HCT116 (cell line): ENCODE data around the gene NETO1. TPM values are rescaled to one million over a fixed set of nuclear protein-coding genes. Genes with fewer than 3 reads are reported as not detected.

ENCODE experiments used
- ATAC-seq: fragments of 200-7000 bp; cut with Tn5 transposase; 2 replicates; pipeline ENCODE4 v1.9.1; 2020; ENCODE audit warnings: mild to moderate bottlenecking, moderate library complexity
- BruUV-seq: library from RNA; stranded (reverse); fragments of 400-500 nt; replicated peaks from 2 replicates; lab custom pipeline; 2021; lab: Mats Ljungman, UMichigan
- CTCF ChIA-PET: fragments of 300-600 bp; sonication (Branson Sonifier 250); formaldehyde crosslinking; loops from one replicate; lab custom pipeline; 2021; ENCODE audit warnings: antibody characterized with exemption; lab: Charles Lee
- POLR2A ChIA-PET: fragments of 300-600, 350-600 bp; sonication (Branson Sonifier 250); formaldehyde crosslinking; loops from one replicate; lab custom pipeline; 2021; ENCODE audit warnings: antibody characterized with exemption; lab: Charles Lee
- RAD21 ChIA-PET, 2 experiments: fragments of 300-600 bp; sonication (Branson Sonifier 250); formaldehyde crosslinking; loops; one replicate each; lab custom pipeline; 2023; ENCODE audit warnings: low total read pairs in 2 of 2; ENCODE audit not compliant: uncharacterized antibody in 2 of 2, unreplicated experiment in 2 of 2, low non-redundant PET in 1 of 2; lab: Charles Lee
- DNase-seq: peaks from one replicate; pipeline ENCODE4 v3.0.0-alpha.2; 2010; ENCODE audit warnings: low read depth, low spot score
- H2AFZ ChIP-seq: fragments of 200-600 bp; shearing (Covaris generic), sonication (generic); 2 replicates; pipeline ENCODE4 v1.6.1; 2017; ENCODE audit warnings: low read depth, mixed run types, mixed read lengths, antibody characterized with exemption, low read length; ENCODE audit not compliant: poor library complexity, severe bottlenecking
- H3K27ac ChIP-seq: 2 replicates; pipeline ENCODE4 v1.5.1; 2012; ENCODE audit warnings: low read depth, low read length
- H3K27me3 ChIP-seq: fragments of 200-600 bp; sonication (generic); 2 replicates; pipeline ENCODE4 v1.6.1; 2016; ENCODE audit warnings: mixed run types, low read length, mixed read lengths; ENCODE audit not compliant: insufficient read depth
- H3K36me3 ChIP-seq, 2 experiments: fragments of 200-500 bp in 1 of 2; fragments of 200-600 bp in 1 of 2; sonication (Bioruptor generic) in 1 of 2; sonication (generic) in 1 of 2; 2 replicates each; pipeline versions ENCODE4 v1.5.1 to v1.6.1; 2014 to 2016; ENCODE audit warnings: low read length in 2 of 2, inconsistent platforms in 1 of 2, mixed read lengths in 1 of 2, mixed run types in 1 of 2; ENCODE audit not compliant: insufficient read depth in 2 of 2, control insufficient read depth in 1 of 2
- H3K4me1 ChIP-seq, 2 experiments: fragments of 200-600 bp in 1 of 2; sonication (generic) in 1 of 2; 2 replicates each; pipeline versions ENCODE4 v1.5.1 to v1.6.1; 2012 to 2017; ENCODE audit warnings: low read length in 2 of 2, inconsistent platforms in 1 of 2, mild to moderate bottlenecking in 1 of 2, mixed read lengths in 1 of 2, mixed run types in 1 of 2, moderate library complexity in 1 of 2; ENCODE audit not compliant: insufficient read depth in 2 of 2, control insufficient read depth in 1 of 2
- H3K4me2 ChIP-seq: fragments of 200-600 bp; sonication (generic); 2 replicates; pipeline ENCODE4 v1.6.1; 2017; ENCODE audit warnings: mixed run types, low read length, mixed read lengths
- H3K4me3 ChIP-seq, 2 experiments: fragments of 200-600 bp in 1 of 2; sonication (generic) in 1 of 2; replicated peaks in 1 of 2; 2 replicates each; pipeline ENCODE4 v1.5.1; 2011 to 2016; ENCODE audit warnings: low read length in 2 of 2, control low read depth in 1 of 2, low read depth in 1 of 2, mild to moderate bottlenecking in 1 of 2, mixed read lengths in 1 of 2, mixed run types in 1 of 2
- H3K79me2 ChIP-seq: fragments of 200-600 bp; sonication (generic); 2 replicates; pipeline ENCODE4 v1.6.1; 2017; ENCODE audit warnings: mild to moderate bottlenecking, mixed run types, low read length, moderate library complexity, mixed read lengths; ENCODE audit not compliant: insufficient read depth
- H3K9ac ChIP-seq: fragments of 200-600 bp; sonication (generic); 2 replicates; pipeline ENCODE4 v1.6.1; 2016; ENCODE audit warnings: low read length, mixed read lengths
- H3K9me2 ChIP-seq: fragments of 200-600 bp; sonication (generic), shearing (Covaris generic); 2 replicates; pipeline ENCODE4 v1.6.1; 2017; ENCODE audit warnings: mixed run types, mild to moderate bottlenecking, moderate library complexity; ENCODE audit not compliant: insufficient read depth
- H3K9me3 ChIP-seq, 2 experiments: fragments of 200-500 bp in 1 of 2; fragments of 200-600 bp in 1 of 2; sonication (Bioruptor generic) in 1 of 2; sonication (generic) in 1 of 2; 2 replicates each; pipeline ENCODE4 v1.6.1; 2014 to 2017; ENCODE audit warnings: low read length in 2 of 2, mixed read lengths in 2 of 2, inconsistent platforms in 1 of 2, low read depth in 1 of 2, mild to moderate bottlenecking in 1 of 2, mixed run types in 1 of 2, moderate library complexity in 1 of 2; ENCODE audit not compliant: control insufficient read depth in 1 of 2, insufficient read depth in 1 of 2
- H4K20me1 ChIP-seq: fragments of 200-600 bp; sonication (generic), shearing (Covaris generic); 2 replicates; pipeline ENCODE4 v1.6.1; 2017; ENCODE audit warnings: mixed run types, mild to moderate bottlenecking, moderate library complexity; ENCODE audit not compliant: insufficient read depth
- ATF3 ChIP-seq: IDR thresholded peaks from 2 replicates; pipeline ENCODE4 v1.6.1; 2012
- CBX3 ChIP-seq: IDR thresholded peaks from 2 replicates; pipeline ENCODE4 v1.6.1; 2012; ENCODE audit warnings: low read depth
- CTCF ChIP-seq, 3 experiments: fragments of 200-600 bp in 1 of 3; sonication (generic) in 1 of 3; IDR thresholded peaks in 2 of 3; conservative IDR thresholded peaks in 1 of 3; 2 replicates each; pipeline ENCODE4 v1.5.1; 2012 to 2017; ENCODE audit warnings: low read depth in 2 of 3, low read length in 2 of 3, antibody characterized with exemption in 1 of 3, borderline replicate concordance in 1 of 3, control low read depth in 1 of 3, mild to moderate bottlenecking in 1 of 3, mixed read lengths in 1 of 3, mixed run types in 1 of 3, moderate library complexity in 1 of 3; ENCODE audit not compliant: insufficient read depth in 1 of 3
- EGR1 ChIP-seq: IDR thresholded peaks from 2 replicates; pipeline ENCODE4 v1.6.1; 2012; ENCODE audit warnings: low read depth
- ELF1 ChIP-seq: IDR thresholded peaks from 2 replicates; pipeline ENCODE4 v1.6.1; 2012; ENCODE audit warnings: low read depth, borderline replicate concordance
- EZH2phosphoT487 ChIP-seq: fragments of 200-600 bp; IDR thresholded peaks from 2 replicates; pipeline ENCODE4 v1.6.1; 2018; ENCODE audit warnings: antibody characterized with exemption, borderline replicate concordance
- POLR2A ChIP-seq: IDR thresholded peaks from 2 replicates; pipeline ENCODE4 v1.7.0; 2011; ENCODE audit warnings: borderline replicate concordance; ENCODE audit not compliant: insufficient read depth, insufficient read length; ENCODE audit errors: extremely low read depth
- RAD21 ChIP-seq: IDR thresholded peaks from 2 replicates; pipeline ENCODE4 v1.6.1; 2012; ENCODE audit warnings: low read depth, mild to moderate bottlenecking
- REST ChIP-seq: IDR thresholded peaks from 2 replicates; pipeline ENCODE4 v1.6.1; 2012; ENCODE audit warnings: low read depth
- SP1 ChIP-seq: IDR thresholded peaks from 2 replicates; pipeline ENCODE4 v1.6.1; 2012; ENCODE audit warnings: low read depth
- SRF ChIP-seq: IDR thresholded peaks from 2 replicates; pipeline ENCODE4 v1.6.1; 2012; ENCODE audit warnings: low read depth
- YY1 ChIP-seq: IDR thresholded peaks from 2 replicates; pipeline ENCODE4 v1.6.1; 2011; ENCODE audit warnings: low read length, low read depth, moderate library complexity, mild to moderate bottlenecking; ENCODE audit not compliant: insufficient replicate concordance; ENCODE audit errors: extremely low read depth
- ZBTB33 ChIP-seq: IDR thresholded peaks from 2 replicates; pipeline ENCODE4 v1.6.1; 2011; ENCODE audit warnings: mild to moderate bottlenecking, low read length, moderate library complexity; ENCODE audit not compliant: insufficient replicate concordance; ENCODE audit errors: extremely low read depth
- ZNF274 ChIP-seq: fragments of 200-500 bp; sonication (Bioruptor generic); IDR thresholded peaks from 2 replicates; pipeline ENCODE4 v1.6.1; 2014; ENCODE audit warnings: mild to moderate bottlenecking, low read depth, low read length, inconsistent platforms
- intact Hi-C: fragments of 100-400 bp; cut with micrococcal nuclease; formaldehyde crosslinking; loops from 2 replicates; pipeline ENCODE4 v1.10.0; 2022
- total RNA-seq: library from RNA; stranded (reverse); gene quantifications from one replicate; pipeline ENCODE4 v1.2.1, GENCODE V29; 2021; ENCODE audit not compliant: unreplicated experiment

NETO1 gene
- total RNA-seq, 1 experiment from 2014 or later = not detected

- Histone ChIP-seq H3K4me2 (no peak overlapping the region), H3K4me1 (no peaks in the 10 kb centered on the region), H3K27ac (no peak overlapping the region), H3K9me3 (peaks cover 3 to 4% of the 10 kb centered on the region in 2 experiments; a peak in 3 of 4 replicates), H3K79me2 (no peaks in the 10 kb centered on the region), H3K9ac (no peak overlapping the region), H3K27me3 (no peaks in the 10 kb centered on the region), H2AFZ (no peak overlapping the region), H3K9me2 (no peaks in the 10 kb centered on the region), H3K36me3 (no peaks in the 10 kb centered on the region), H4K20me1 (no peaks in the 10 kb centered on the region), H3K4me3 (no peak overlapping the region)
- RAD21 ChIA-PET = no interaction called here
- DNase-seq (no peak), ATAC-seq (no peak)
- no TSS peak for BruUV-seq
- no peak for TF ChIP-seq ZBTB33
- TF ChIP-seq ATF3 = no peak
- TF ChIP-seq SRF = no peak
- TF ChIP-seq POLR2A = no peak
- TF ChIP-seq RAD21 = no peak
- TF ChIP-seq ZNF274 = no peak
- TF ChIP-seq ELF1 = no peak
- no peak for TF ChIP-seq SP1
- no peak for TF ChIP-seq EZH2phosphoT487
- TF ChIP-seq EGR1 = no peak
- TF ChIP-seq CTCF (IDR thresholded peaks at IDR 0.05 in 2 of 3, conservative IDR thresholded peaks at IDR 0.05 in 1 of 3; ENCODE audit: borderline replicate concordance in 1 of 3, insufficient read depth in 1 of 3, low read depth in 2 of 3, low read length in 2 of 3) = no peak
- no peak for TF ChIP-seq YY1
- no peak for TF ChIP-seq REST
- TF ChIP-seq CBX3 = no peak
- CTCF ChIA-PET = no interaction called here
- intact Hi-C loops = loop anchor here (2.0 kb wide), 1 partner anchor 37 kb away; no protein-coding TSS in a partner anchor
- POLR2A ChIA-PET = no interaction called here
Measured at GRCh38 chr18:72726201-72726600, 141.6 kb downstream of the NETO1 start.
